HG03442 (cell line): ENCODE measurements around the gene ATP11A.

Experiments used
- ATAC-seq: cut with Tn5 transposase; IDR thresholded peaks from one replicate; pipeline ENCODE4 v1.9.1; 2021; ENCODE audit warnings: mild to moderate bottlenecking, moderate library complexity; ENCODE audit not compliant: unreplicated experiment

The ATP11A gene

GRCh38 chr13:112885782-112886268 is 196.0 kb downstream of the ATP11A start:
- ATAC-seq: no peak

GRCh38 chr13:112887151-112887550 is 197.3 kb downstream of the ATP11A start:
- no peak for ATAC-seq

DNA sequence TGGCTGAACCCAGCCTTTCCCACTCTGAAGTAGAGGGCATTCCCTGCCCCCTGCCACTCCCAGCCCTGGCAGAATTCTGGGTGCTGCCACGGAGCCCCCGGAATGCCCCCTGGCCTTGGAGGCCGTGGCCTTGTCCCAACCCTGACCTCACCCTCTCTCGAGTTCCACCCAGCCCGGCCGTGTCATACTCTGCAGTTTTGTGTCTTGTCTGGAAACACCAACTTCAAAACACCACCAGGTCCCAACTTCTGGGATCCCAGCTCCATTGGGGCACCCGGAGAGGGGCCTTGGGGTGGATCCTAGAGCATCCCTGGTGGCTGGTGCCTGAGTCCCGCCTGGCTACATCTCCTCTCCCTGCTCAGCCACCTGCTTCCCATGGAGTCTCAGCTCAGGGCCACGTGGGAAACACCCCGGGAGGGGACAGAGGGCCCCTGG is 197.7 kb downstream of the ATP11A start:
- no peak for ATAC-seq

DNA sequence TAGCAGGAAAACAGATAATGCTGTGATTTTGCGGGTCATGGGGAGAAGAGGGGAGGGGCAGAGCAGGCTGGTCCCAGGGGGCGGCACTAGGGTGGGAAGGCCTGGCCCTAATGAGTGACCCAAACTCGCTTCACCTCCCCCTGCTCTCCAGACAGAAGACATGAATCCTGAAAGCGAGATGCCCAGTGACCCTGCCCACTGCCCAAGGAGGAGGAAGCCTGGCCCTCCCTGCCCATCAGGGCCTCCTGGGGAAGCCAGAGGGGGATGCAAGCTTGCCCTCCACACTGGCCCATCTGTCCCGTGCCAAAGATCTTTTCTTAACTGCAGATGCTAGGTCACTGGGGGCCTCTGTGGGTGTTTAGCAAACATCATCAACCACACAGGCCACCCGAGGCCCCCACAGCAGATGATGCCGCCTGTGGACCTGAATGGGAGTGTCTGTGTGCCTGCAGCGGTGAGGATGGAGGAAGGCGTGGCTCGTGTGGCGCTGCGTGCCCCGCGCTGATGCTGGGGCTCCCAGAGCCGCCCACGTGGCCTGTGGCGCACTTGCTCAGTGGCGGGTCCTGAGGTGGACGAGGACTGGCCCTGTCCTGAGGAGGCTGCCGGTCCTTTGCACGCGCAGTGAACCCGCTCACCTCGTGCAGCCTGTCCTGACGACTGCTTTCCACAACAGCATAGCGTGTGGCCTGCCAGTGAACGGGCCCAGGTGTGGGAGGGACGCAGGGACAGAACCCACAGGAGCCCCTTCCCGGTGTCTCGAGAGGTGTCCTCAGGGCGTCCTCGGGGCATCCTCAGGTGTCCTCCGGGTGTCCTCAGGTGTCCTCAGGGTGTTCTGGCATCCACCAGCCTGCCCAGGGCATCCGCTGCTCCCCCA is 198.6 kb downstream of the ATP11A start:
- ATAC-seq: no peak

DNA sequence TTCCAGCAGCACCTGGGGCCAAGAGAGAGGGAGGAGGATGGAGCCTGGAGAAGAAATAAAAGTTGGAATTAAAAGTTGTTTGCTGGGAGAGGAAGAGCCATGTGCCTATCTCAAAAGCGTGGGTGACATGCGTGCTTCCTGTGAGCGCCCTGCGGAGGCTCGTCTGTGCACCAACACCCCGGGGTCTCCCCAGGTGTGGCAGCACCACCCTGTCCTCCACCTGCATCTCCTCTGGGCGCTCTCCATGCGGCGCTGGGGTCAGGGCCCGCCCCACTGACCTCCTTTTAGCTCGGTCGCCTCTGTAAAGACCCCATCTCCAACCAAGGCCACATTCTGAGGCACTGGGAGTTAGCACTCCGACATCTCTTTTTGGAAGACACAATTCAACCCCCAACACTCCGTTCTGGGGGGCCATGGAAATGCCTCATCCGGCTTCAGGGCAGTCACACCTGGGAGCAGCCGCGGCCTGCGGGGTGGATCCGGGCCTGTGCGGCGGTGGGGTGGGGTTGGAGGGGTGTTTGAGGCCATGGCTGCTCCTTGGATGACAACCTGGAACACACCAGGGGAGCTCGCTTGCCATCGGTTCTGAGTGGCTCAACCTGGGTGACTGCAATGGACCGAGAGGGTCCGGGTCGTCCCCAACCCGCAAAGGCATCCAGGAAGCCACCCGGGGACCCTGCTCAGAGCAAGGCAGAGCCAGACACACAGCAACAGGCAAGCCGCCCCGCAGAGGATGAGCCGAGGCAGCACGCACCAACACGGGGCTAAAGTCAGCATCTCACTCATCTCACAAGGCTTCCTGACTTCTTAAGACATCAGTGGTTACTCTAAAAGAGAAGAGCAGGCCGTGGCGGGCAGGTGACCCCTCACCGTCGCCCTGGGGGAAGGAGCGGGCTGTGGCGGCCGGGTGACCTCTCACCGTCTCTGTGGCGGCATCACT is 199.8 kb downstream of the ATP11A start:
- ATAC-seq: no peak

GRCh38 chr13:112890316-112891145 is 200.7 kb downstream of the ATP11A start:
- ATAC-seq: no peak

GRCh38 chr13:112891477-112892401 is 201.9 kb downstream of the ATP11A start:
- no peak for ATAC-seq

DNA sequence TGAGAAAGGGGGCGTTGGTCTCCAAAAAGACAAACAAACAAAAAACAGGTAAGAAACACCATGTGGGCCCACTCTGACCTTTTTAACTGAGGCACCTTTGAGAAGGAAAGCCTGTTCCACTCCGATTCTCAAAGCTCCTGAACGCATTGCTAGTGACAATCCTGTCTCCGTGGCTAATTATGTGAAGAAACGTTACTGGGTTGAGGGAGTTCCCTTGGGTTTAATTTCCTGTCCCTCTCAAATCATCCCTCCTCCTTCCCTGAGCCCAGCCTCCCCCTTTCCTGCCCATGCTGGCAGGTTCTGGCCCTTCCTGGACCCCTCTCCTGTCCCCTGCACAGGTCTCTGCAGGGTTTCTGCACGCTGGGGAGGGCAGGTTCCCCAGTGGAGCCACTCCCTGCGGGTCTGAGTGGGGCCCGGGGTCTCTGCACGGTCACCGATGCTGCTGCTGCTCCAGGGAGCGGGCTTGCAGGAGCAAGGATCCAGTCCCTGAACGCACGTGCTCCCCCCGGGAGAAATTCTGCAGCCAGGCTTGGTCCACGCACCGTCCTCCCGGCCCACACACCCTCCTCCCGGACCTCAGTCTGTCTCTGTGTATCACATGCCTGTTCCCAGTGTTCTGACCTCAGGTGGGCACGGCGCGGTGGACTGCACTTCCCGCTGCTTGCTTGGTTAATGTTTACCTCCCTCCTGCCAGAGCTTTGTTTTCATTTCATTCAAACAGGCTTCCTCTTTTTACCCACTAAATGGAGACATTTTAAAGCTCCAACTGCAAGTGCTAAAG is 202.8 kb downstream of the ATP11A start:
- ATAC-seq: no peak

- ATAC-seq: no peak
Observed at GRCh38 chr13:112893207-112893569, 203.3 kb downstream of the ATP11A start.

DNA sequence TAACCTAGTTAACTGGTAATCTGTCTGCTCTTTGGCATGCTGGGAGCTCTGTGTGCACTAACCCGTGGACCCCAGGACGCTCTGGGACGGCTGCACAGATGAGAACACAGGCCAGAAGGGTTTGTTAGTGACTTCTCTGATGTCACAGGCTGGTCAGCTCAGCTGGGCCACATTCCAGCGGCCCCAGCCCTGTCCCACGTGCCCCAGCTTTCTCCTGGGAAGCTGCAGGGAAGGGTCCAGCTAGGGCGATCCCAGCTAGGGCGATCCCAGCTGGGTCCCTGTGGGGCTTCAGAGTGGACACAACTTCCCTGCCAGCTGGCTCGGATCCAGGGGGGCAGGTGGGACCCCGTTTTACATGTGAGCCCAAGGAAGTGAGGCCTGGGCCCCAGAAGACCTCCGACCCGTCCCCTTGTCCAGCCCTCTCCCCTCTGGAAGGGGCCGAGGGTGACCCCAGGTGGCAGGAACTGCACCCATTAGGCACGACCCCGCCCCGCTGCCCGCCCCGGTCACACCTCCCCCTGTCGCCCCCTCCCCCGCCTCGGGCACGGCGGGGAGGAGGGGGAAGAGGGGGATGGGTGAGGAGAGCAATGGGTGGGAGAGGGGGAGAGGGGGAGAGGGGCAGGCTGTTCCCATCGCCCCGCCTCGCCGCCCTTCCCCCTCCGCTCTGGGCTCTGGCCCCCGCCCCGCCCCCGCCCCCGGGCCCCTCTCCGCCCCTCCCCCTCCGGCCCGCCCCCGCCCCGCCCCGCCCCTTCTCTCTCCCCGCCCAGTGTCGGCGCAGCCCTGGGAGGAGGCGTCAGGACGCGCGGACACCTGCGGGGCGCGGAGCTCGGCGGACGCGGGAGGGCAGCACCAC is 204.0 kb downstream of the ATP11A start:
- ATAC-seq: no peak

DNA sequence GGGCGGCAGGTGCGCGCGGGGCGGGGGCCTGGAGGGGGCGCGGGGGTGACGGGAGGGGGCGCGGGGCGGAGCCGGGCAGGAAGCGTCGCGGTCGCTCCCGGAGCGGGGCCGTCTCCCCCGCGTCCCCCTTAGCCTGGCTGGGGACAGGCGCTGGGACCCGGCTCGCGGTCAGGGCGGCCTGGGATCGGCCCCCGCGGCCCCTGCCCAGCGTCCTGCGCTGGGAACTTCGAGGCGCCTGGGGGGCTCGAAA is 204.5 kb downstream of the ATP11A start:
- ATAC-seq: no peak

DNA sequence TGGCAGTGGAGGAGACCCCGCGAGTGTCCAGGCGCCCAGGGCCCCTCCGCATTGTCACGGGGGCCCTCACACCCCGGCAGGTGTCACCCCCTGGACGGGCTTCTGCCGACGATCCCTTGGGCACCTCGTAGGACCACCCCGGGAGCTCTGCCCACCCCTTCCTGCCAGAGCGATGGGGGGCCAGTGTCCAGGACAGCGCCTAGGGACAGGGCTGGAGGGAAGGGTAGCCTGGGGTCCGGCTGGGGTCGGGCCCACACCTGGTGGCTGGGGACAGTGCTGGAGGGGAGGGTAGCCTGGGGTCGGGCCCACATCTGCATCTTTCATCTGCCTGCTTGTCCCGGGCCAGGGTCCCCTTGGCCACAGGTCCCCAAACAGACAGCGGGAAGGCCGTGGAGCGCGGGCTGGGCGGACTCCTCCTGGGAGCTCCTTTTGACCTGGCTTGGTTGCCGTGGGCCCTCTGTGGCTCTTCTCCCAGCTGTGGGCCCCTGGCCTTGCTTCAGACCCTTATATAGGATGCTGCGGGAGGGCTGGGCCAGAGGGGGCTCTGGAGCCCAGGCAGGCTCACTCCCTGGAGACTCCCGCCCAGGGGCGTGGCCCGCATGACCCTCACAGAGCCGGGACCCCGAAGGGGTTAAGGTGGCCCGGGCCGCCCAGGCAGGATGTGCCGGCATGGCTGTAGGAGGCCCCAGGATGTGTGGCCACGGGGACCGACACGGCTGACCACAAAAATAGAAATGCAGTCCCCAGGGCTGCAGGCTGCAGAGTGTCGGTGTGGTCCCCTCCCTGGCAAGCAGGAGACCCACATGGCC is 205.0 kb downstream of the ATP11A start:
- ATAC-seq: no peak

DNA sequence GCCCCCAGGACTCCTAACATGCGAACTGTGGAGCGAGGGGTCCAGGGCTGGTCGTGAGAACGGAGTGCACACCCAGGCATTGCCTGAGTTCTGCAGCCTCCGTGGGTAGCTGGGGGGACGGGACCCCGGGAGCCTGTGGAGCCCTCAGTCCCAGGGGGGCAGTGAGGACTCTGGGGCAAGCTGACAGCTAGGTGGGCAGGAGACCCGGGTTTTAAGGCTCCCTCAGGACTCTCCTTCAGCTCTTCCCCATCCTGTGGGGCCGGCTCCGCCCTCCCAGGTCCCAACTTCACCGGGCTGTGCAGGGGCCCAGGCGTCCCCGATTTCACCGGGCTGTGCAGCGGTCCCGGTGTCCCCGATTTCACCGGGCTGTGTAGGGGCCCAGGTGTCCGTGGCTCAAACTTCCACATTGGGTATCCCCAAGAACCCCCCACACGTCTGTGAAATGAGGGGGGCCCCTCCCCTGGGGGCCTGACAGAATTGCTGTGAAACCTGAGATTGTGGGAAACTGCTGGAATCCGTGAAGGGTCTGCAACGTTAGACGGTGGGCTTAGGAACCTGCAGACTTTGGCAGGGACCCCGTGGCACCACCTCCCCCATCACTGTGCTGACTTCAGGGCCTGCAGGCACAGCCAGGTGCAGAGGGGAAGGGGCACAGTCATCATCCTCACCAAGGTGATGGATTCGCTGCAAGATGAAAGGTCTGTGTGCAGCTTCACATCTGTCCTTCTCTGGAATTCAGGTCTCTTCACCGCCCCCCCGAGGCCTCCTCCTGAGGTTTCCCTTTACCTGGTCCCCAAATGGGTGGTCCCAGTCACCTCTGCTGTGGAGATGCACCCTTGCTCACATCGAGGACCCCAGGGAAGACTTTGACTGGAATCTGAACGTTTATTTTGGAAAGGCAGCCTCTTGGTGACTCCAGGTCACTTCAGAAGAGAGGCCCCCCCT is 206.0 kb downstream of the ATP11A start:
- no peak for ATAC-seq

DNA sequence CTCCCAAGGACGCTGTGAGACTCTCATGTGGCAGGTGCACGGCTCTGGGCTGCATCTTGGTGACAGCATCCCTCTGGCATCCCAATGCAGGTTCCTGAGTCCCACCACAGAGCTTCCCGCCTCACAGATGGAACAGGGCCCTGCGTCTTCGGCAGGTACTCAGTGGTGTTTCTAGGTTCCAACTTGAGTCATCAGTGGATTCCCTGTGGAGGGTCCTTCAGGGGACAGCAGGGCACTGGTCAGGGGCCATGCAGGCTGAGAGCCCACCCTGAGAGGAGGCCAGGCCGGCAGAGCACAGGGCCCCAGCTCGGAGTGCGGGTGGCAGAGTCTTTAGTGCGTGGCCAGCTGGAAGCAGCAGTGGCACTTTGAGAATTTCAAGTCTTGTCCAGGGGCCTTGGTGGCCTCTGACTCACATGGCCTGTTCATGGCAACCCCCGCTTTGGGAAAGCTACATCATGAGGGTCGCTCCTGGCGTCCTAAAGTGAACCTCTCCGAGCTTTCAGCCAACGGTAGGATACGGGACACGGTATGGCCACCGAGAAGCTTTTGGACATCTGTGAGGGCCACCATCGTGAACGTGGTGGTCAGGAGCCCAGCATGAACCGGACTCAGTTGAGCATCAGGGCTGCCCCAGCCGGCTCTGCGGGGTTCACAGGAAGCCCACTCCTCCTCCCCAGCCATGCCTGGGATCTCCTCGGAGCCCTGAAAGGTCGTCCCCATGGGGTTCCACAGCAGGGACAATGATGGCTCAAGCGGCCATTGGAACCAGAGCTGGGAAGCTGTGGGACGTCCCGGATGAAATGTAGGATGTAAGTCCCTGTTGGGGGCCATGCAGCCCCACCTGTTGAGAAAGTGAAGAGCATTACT is 207.1 kb downstream of the ATP11A start:
- no peak for ATAC-seq

- no peak for ATAC-seq
Observed at GRCh38 chr13:112897603-112897955, 207.7 kb downstream of the ATP11A start.
